Head of caudate nucleus (tissue), 42 donors: ENCODE measurements around the gene DMC1.
"Not testable (repeated sequence)": the region's sequence is repeated elsewhere in the genome, so short reads cannot be mapped to it uniquely, and the experiment has no call there.

Experiments
- DNase-seq, 42 donors: peaks; one replicate each; pipeline versions ENCODE4 v3.0.0 to v3.0.0-alpha.2; 2020 to 2021; ENCODE audit warnings: mixed read lengths in 7 of 42
- intact Hi-C: fragments of 100-400 bp; cut with DNase I; formaldehyde crosslinking; loops from one replicate; pipeline ENCODE4 v1.15.0; 2022

Gene DMC1

GRCh38 chr22:38569972-38570778, at the start of gene DMC1:
Gene DMC1, minus strand, starts transcription at chr22:38570183. Its CDS starts 1,927 bp downstream, at chr22:38568256.
- intact Hi-C loops: loop anchor here (5.0 to 10.0 kb wide), 2 partner anchors 158 to 495 kb away; no protein-coding TSS in a partner anchor
- DNase-seq: peak; percentile 70 to 97 (median 90)

DNA sequence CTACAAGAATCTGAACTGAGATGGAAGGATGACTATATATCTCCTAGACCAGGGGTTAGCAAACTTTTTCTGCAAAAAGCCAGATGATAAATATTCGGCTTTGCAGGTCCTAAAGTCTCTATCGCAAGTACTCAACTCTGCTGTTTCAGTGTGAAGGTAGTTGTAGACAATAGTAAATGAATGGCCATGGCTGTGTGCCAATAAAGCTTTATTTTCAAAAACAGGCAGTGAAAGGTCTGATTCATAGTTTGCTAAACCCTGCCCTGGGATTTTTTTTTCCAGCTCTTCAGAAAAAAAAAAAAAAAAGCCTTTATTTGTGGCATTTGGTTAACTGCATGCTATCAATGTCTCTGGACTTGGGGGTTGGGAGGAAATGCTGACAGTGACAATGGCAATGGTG, 48.7 kb upstream of the DMC1 start:
- intact Hi-C loops: no loop called here
- no peak for DNase-seq

DNA sequence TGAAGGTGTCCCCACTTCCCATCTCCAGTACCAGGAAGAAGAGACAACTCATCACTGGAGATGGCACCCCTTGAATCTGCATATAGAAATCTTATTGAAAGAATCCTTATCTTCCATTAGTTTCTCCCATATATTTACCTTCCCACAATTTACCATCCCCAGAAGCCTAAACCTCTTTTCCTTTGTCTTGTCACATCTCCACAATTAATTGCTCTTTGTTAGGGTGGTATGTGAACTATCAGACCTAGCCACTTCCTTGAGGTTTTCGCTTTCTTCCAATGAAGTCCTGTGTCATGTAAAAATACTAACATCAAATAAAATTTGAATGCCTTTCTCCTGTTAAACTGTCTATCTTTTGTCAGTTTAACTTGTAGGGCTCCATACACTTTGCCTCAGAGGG, 48.3 kb upstream of the DMC1 start:
- intact Hi-C loops: no loop called here
- DNase-seq: no peak

GRCh38 chr22:38615064-38615405, 45.1 kb upstream of the DMC1 start:
- DNase-seq, intact Hi-C loops: not testable (repeated sequence)

GRCh38 chr22:38614332-38615063, 44.5 kb upstream of the DMC1 start:
- DNase-seq: no peak

GRCh38 chr22:38613588-38613987, 43.6 kb upstream of the DMC1 start:
- intact Hi-C loops: no loop called here
- no peak for DNase-seq

More at GRCh38 chr22:38614332-38615063, 44.5 kb upstream of the DMC1 start:
- intact Hi-C loops: no loop called here

DNA sequence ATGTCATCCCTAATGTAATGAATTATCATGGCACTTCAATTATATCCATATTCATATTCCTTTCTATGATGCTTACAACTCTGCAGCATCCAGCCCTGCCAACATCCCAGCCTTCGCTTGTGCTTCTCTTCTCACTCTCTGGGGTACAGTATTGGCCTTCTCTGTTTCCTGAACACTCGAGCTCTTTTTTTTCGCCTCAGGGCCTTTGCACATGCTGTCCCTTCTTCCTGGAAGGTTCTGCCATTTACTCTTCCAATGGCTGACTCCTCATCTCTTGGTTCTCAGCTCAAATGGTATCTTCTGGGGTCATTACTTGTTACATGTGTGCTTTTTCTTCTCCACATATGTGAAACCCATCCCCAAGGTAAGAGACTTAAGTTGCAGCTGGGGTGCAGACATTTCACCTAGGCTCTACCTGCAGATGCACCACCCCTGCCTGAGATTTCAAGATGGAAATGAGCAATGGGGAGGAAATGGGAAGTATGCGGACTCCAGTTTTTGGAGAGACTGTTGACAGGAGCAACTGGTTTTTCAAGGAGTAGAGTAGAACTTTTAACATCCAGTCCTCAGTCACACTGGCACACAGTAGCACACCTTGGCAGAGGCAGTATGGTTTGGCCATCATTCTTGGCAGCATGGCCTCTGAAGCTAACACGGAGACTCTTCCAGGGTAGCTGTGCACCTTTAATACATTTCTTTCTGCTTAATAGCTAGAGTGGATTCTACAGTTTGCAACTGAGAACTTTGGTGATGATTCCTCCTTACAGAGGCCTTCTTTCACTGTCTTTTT, 42.4 kb upstream of the DMC1 start:
- intact Hi-C loops: no loop called here
- DNase-seq: no peak

GRCh38 chr22:38611559-38611958, 41.6 kb upstream of the DMC1 start:
- intact Hi-C loops: no loop called here
- no peak for DNase-seq

GRCh38 chr22:38610234-38610633, 40.3 kb upstream of the DMC1 start:
- no peak for DNase-seq
- intact Hi-C loops: no loop called here

DNA sequence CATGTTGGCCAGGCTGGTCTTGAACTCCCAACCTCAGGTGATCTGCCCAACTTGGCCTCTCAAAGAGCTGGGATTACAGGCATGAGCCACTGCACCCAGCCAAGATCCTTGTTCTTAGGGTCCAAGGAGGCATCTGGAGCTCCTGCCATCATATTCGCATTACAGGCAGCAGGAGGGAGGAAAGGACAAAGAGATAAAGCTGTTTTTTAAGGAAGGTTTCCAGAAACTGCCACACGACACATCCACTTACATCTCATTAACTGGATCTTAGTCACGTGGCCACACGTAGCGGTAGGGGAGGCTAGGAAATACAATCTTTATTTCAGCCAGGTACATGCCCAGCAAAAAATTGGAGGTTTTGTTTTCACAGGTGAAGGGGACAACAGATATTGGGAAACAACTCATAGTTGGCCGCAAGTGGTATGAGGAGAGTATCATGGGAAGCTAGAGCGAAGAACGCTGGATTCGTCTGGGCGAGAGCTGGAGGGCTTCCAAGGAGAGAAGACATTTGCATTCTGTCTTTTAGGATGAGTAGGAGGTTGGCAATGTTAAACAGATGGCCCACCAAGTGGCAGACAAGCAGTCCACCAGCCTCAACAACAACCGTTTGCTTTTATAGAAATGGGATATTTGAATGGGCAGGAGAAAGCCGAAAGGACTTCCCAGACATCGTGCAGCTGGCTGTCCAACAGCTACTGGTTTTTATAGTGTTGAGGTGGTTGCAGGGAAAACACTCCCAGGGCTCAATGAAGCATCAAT, 39.2 kb upstream of the DMC1 start:
- intact Hi-C loops: no loop called here
- DNase-seq: no peak

- intact Hi-C loops: no loop called here
- no peak for DNase-seq
Observed at GRCh38 chr22:38607680-38608079, 37.7 kb upstream of the DMC1 start.

DNA sequence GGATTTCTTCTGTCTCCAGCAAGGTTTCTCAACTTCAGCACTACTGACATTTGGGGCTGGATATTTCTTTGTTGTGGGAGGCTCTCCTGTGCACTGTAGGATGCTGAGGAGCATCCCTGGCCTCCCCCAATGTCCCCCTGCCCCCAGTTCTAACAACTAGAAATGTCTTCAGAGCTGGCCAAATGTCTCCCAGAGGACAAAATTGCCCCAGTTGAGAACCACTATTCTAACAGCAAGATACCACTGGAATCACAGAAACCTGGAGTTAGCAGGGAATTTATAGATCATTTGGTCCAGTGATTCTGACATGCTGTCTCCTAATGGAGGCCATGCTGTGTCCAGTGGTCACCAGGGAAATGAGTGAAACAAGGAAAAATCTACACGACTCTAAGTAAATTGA, 32.2 kb upstream of the DMC1 start:
- intact Hi-C loops: no loop called here
- DNase-seq: no peak

DNA sequence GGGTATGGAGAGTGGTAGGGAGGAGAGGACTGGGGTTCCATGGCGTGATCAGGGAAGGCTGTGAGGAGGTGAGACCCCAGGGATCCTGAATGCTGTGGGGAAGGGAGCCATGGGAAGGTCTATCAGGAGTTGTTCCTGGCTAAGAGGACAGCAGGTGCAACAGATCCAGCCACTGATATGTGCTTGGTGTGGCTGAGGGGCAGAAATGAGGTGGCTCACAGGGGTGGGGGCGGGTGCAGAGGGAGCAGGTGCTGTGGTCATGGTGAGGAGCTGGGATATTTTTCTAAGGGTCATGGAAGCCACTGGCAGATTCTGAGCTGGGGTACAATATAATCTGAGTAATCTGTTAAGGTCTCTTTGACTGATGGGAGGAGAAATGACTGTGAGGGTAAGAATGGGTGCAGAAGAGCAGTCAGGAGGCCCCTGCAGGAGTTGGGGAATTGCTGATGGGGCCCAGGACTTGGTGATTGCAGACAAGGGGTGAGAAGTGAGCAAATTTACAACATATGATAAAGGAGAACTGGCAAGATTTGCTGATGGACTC, 31.3 kb upstream of the DMC1 start:
- DNase-seq: no peak
- intact Hi-C loops: no loop called here

GRCh38 chr22:38599466-38599865, 29.5 kb upstream of the DMC1 start:
- intact Hi-C loops: no loop called here
- DNase-seq: no peak

DNA sequence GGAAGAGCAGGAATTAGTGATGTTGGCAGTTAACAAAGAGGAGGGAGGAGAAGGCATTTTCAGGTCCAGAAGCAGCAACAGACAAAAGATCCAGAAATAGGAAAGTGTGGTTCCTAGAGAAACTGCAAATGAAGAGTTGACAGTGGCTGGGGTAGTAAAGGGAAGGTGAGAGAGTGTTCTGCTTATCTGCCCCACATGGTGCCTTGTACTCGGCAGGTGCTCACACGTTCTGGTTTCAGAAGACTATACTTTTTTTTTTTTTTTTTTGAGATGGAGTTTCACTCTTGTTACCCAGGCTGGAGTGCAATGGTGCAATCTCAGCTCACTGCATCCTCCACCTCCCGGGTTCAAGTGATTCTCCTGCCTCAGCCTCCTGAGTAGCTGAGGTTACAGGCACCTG, 12.9 kb upstream of the DMC1 start:
- DNase-seq, intact Hi-C loops: not testable (repeated sequence)

GRCh38 chr22:38578505-38578904, 8.5 kb upstream of the DMC1 start:
- DNase-seq: peak in 1 of 42 donors; percentile 10
- intact Hi-C loops: loop anchor here (10.0 kb wide), 1 partner anchor 504 kb away; no protein-coding TSS in a partner anchor

GRCh38 chr22:38572065-38572464, 2.1 kb upstream of the DMC1 start:
- peak in 32 of 42 donors; percentile 9 to 81 (median 48) for DNase-seq
- intact Hi-C loops: loop anchor here (5.0 to 10.0 kb wide), 2 partner anchors 160 to 497 kb away; no protein-coding TSS in a partner anchor

GRCh38 chr22:38570779-38571364, 889 bp upstream of the DMC1 start:
- peak; percentile 44 to 89 (median 69) for DNase-seq
- intact Hi-C loops: loop anchor here (5.0 to 10.0 kb wide), 2 partner anchors 159 to 496 kb away; no protein-coding TSS in a partner anchor
